A549 treated with AZD2906 at 1 μM for 4 hours (cell line): Measurements from ENCODE around the gene LYPD4. TPM values are rescaled to one million over a fixed set of nuclear protein-coding genes. Genes with fewer than 3 reads are reported as not detected.

Source experiments
- total RNA-seq: library from RNA; stranded (reverse); fragments of 200-300 nt; extraction: Qiagen RNA extraction; gene quantifications from 5 replicates; pipeline ENCODE4 v1.2.3, GENCODE V29; 2022

Gene LYPD4
- not detected in 5 replicates for total RNA-seq

GRCh38 chr19:41844601-41845000, at the start of gene LYPD4:
Gene LYPD4, minus strand, starts transcription at chr19:41844683. Its CDS starts 5,398 bp downstream, at chr19:41839285.

GRCh38 chr19:41882568-41883462, 38.3 kb upstream of the LYPD4 start, which contains the start of gene ARHGEF1:
Gene ARHGEF1, plus strand, starts transcription at chr19:41883184. Its CDS starts 4,899 bp downstream, at chr19:41888083.

GRCh38 chr19:41876847-41877832, 32.7 kb upstream of the LYPD4 start, which contains the start of gene CD79A:
Gene CD79A, plus strand, starts transcription at chr19:41877279. Its CDS starts 26 bp downstream, at chr19:41877305.

GRCh38 chr19:41859618-41860418, 15.3 kb upstream of the LYPD4 start, which contains the start of gene RPS19:
Gene RPS19, plus strand, starts transcription at chr19:41860255. Its CDS starts 520 bp downstream, at chr19:41860775.

GRCh38 chr19:41845001-41845050, 343 bp upstream of the LYPD4 start, which contains the start of gene DMRTC2:
Gene DMRTC2, plus strand, starts transcription at chr19:41845042. Its CDS starts 2,387 bp downstream, at chr19:41847429.

GRCh38 chr19:41796362-41796761, 48.1 kb downstream of the LYPD4 start, which contains the start of gene CEACAM3:
Gene CEACAM3, plus strand, starts transcription at chr19:41796587. Its CDS starts 91 bp downstream, at chr19:41796678.

Other genes with a start within 250 kb of the LYPD4 start
- not detected in 5 replicates for gene CEACAM4, start 217.6 kb downstream of the LYPD4 start, total RNA-seq
- gene CEACAM7, start 156.4 kb downstream of the LYPD4 start, total RNA-seq = 0.07 to 0.12 TPM (median 0.09 TPM) in 5 replicates
- gene CEACAM5, start 136.1 kb downstream of the LYPD4 start, total RNA-seq = 1.0 to 2.0 TPM (median 1.5 TPM) in 5 replicates
- gene CEACAM6, start 89.2 kb downstream of the LYPD4 start, total RNA-seq = 13.8 to 21.7 TPM (median 18.1 TPM) in 5 replicates
- not detected in 5 replicates for gene CEACAM3, start 48.1 kb downstream of the LYPD4 start, total RNA-seq
- not detected in 5 replicates for gene DMRTC2, start 359 bp upstream of the LYPD4 start, total RNA-seq
- 8,904 to 10,355 TPM (median 9,424 TPM) in 5 replicates for gene RPS19, start 15.6 kb upstream of the LYPD4 start, total RNA-seq
- gene CD79A, start 32.6 kb upstream of the LYPD4 start, total RNA-seq = 0.80 to 1.3 TPM (median 1.0 TPM) in 5 replicates
- 77.7 to 113 TPM (median 104 TPM) in 5 replicates for gene ARHGEF1, start 38.5 kb upstream of the LYPD4 start, total RNA-seq
- gene ERFL, start 83.8 kb upstream of the LYPD4 start, total RNA-seq = 0.22 to 0.37 TPM (median 0.28 TPM) in 5 replicates
- gene RABAC1, start 114.6 kb upstream of the LYPD4 start, total RNA-seq = 204 to 299 TPM (median 270 TPM) in 5 replicates
- 3.3 to 4.9 TPM (median 4.2 TPM) in 5 replicates for gene ATP1A3, start 149.5 kb upstream of the LYPD4 start, total RNA-seq
- gene GRIK5, start 225.5 kb upstream of the LYPD4 start, total RNA-seq = 0.23 to 0.66 TPM (median 0.42 TPM) in 5 replicates
- gene ZNF574, start 231.5 kb upstream of the LYPD4 start, total RNA-seq = 30.3 to 40.3 TPM (median 37.8 TPM) in 5 replicates